H9 (cell line): ENCODE data around the gene METTL25B. TPM values are rescaled to one million over a fixed set of nuclear protein-coding genes. Genes with fewer than 3 reads are reported as not detected.
A peak's percentile ranks its signal among the peaks of the same experiment; 100 is the strongest.

ENCODE experiments used
- DNase-seq: peaks from one replicate; pipeline ENCODE4 v3.0.0-alpha.2; 2017
- H2AFZ ChIP-seq: one replicate; pipeline ENCODE4 v1.6.1; 2013; ENCODE audit warnings: mild to moderate bottlenecking, low read length, control low read depth, moderate library complexity
- H2AK5ac ChIP-seq: 2 replicates; pipeline ENCODE4 v1.6.1; 2013; ENCODE audit warnings: low read length, control low read depth, mixed read lengths; ENCODE audit not compliant: insufficient read length
- H2BK120ac ChIP-seq: one replicate; pipeline ENCODE4 v1.6.1; 2013; ENCODE audit warnings: low read depth, mild to moderate bottlenecking, low read length, control low read depth, inconsistent platforms; ENCODE audit not compliant: poor library complexity, severe bottlenecking
- H2BK12ac ChIP-seq: 2 replicates; pipeline ENCODE4 v1.6.1; 2013; ENCODE audit warnings: low read length, control low read depth, mixed read lengths, low read depth; ENCODE audit not compliant: insufficient read length
- H2BK15ac ChIP-seq: 2 replicates; pipeline ENCODE4 v1.6.1; 2013; ENCODE audit warnings: low read depth, low read length, control low read depth
- H2BK20ac ChIP-seq: one replicate; pipeline ENCODE4 v1.6.1; 2013; ENCODE audit warnings: low read depth, mild to moderate bottlenecking, low read length, control low read depth, inconsistent platforms; ENCODE audit not compliant: poor library complexity, severe bottlenecking
- H2BK5ac ChIP-seq: 2 replicates; pipeline ENCODE4 v1.6.1; 2013; ENCODE audit warnings: low read length, control low read depth, mixed read lengths; ENCODE audit not compliant: insufficient read length
- H3K14ac ChIP-seq: 2 replicates; pipeline ENCODE4 v1.6.1; 2013; ENCODE audit warnings: low read length, control low read depth; ENCODE audit not compliant: insufficient read depth
- H3K18ac ChIP-seq: 2 replicates; pipeline ENCODE4 v1.6.1; 2013; ENCODE audit warnings: low read depth, mild to moderate bottlenecking, mixed read lengths, low read length, control low read depth; ENCODE audit not compliant: insufficient read length
- H3K23ac ChIP-seq: 2 replicates; pipeline ENCODE4 v1.6.1; 2013; ENCODE audit warnings: low read length, control low read depth, mixed read lengths, low read depth; ENCODE audit not compliant: insufficient read length
- H3K23me2 ChIP-seq: 2 replicates; pipeline ENCODE4 v1.6.1; 2013; ENCODE audit warnings: low read depth, mild to moderate bottlenecking, mixed read lengths, low read length, control low read depth; ENCODE audit not compliant: insufficient read length, poor library complexity, severe bottlenecking
- H3K27ac ChIP-seq: 2 replicates; pipeline ENCODE4 v1.5.1; 2013; ENCODE audit warnings: low read length, control low read depth, mixed read lengths, low read depth; ENCODE audit not compliant: insufficient read length
- H3K27me3 ChIP-seq: 2 replicates; pipeline ENCODE4 v1.6.1; 2013; ENCODE audit warnings: low read length, control low read depth, inconsistent platforms; ENCODE audit not compliant: insufficient read depth
- H3K4ac ChIP-seq: 2 replicates; pipeline ENCODE4 v1.6.1; 2013; ENCODE audit warnings: low read depth, mild to moderate bottlenecking, control low read depth, inconsistent platforms, low read length, moderate library complexity
- H3K4me1 ChIP-seq: 2 replicates; pipeline ENCODE4 v1.6.1; 2013; ENCODE audit warnings: low read length, control low read depth, inconsistent platforms; ENCODE audit not compliant: insufficient read depth
- H3K4me2 ChIP-seq: 2 replicates; pipeline ENCODE4 v1.6.1; 2013; ENCODE audit warnings: low read length, control low read depth, mixed read lengths; ENCODE audit not compliant: insufficient read length, insufficient read depth
- H3K56ac ChIP-seq: 2 replicates; pipeline ENCODE4 v1.6.1; 2013; ENCODE audit warnings: low read depth, mild to moderate bottlenecking, mixed read lengths, low read length, control low read depth; ENCODE audit not compliant: insufficient read length
- H3K79me1 ChIP-seq: 2 replicates; pipeline ENCODE4 v1.6.1; 2013; ENCODE audit warnings: low read depth, mild to moderate bottlenecking, moderate library complexity, low read length, control low read depth, inconsistent platforms; ENCODE audit not compliant: insufficient read depth, poor library complexity, severe bottlenecking
- H3K79me2 ChIP-seq: 2 replicates; pipeline ENCODE4 v1.6.1; 2013; ENCODE audit warnings: low read length, control low read depth, inconsistent platforms; ENCODE audit not compliant: insufficient read depth
- H3K9ac ChIP-seq: 2 replicates; pipeline ENCODE4 v1.6.1; 2013; ENCODE audit warnings: low read length, control low read depth, mixed read lengths; ENCODE audit not compliant: insufficient read length; ENCODE audit errors: extremely low read depth
- H3K9me3 ChIP-seq: one replicate; pipeline ENCODE4 v1.6.1; 2013; ENCODE audit warnings: low read depth, low read length, inconsistent platforms; ENCODE audit not compliant: control insufficient read depth
- H3T11ph ChIP-seq: one replicate; pipeline ENCODE4 v1.6.1; 2013; ENCODE audit warnings: mild to moderate bottlenecking, low read length, control low read depth, inconsistent platforms
- H4K20me1 ChIP-seq: one replicate; pipeline ENCODE4 v1.6.1; 2013; ENCODE audit not compliant: control insufficient read depth, insufficient read length, insufficient read depth
- H4K5ac ChIP-seq: 2 replicates; pipeline ENCODE4 v1.6.1; 2013; ENCODE audit warnings: low read depth, mild to moderate bottlenecking, mixed read lengths, low read length, control low read depth; ENCODE audit not compliant: insufficient read length
- H4K8ac ChIP-seq: replicated peaks from 2 replicates; pipeline ENCODE4 v1.6.1; 2013; ENCODE audit warnings: low read length, control low read depth, mixed read lengths, low read depth; ENCODE audit not compliant: insufficient read length
- H4K91ac ChIP-seq: 2 replicates; pipeline ENCODE4 v1.6.1; 2013; ENCODE audit warnings: low read depth, mild to moderate bottlenecking, moderate library complexity, mixed read lengths, low read length, control low read depth; ENCODE audit not compliant: insufficient read length
- H3K27ac Mint-ChIP-seq, 3 experiments: 2 replicates in 2 of 3; 3 replicates in 1 of 3; pipeline ENCODE4 v1.8.0; 2020 to 2021; ENCODE audit warnings: mixed read lengths in 3 of 3, mild to moderate bottlenecking in 1 of 3, moderate library complexity in 1 of 3
- H3K27me3 Mint-ChIP-seq: 2 replicates; pipeline ENCODE4 v1.8.0; 2021; ENCODE audit warnings: low read depth, mild to moderate bottlenecking, moderate library complexity, mixed read lengths
- H3K36me3 Mint-ChIP-seq, 3 experiments: 2 replicates in 2 of 3; 3 replicates in 1 of 3; pipeline ENCODE4 v1.8.0; 2020 to 2021; ENCODE audit warnings: low read depth in 3 of 3, mixed read lengths in 3 of 3; ENCODE audit not compliant: insufficient read depth in 1 of 3
- H3K4me1 Mint-ChIP-seq, 2 experiments: 2 replicates each; pipeline ENCODE4 v1.8.0; 2020; ENCODE audit warnings: mixed read lengths in 2 of 2
- H3K4me3 Mint-ChIP-seq, 2 experiments: 2 replicates in 1 of 2; 3 replicates in 1 of 2; pipeline ENCODE4 v1.8.0; 2020 to 2021; ENCODE audit warnings: mild to moderate bottlenecking in 2 of 2, mixed read lengths in 2 of 2, moderate library complexity in 1 of 2
- H3K9me3 Mint-ChIP-seq, 2 experiments: 2 replicates in 1 of 2; 3 replicates in 1 of 2; pipeline ENCODE4 v1.8.0; 2020; ENCODE audit warnings: mild to moderate bottlenecking in 2 of 2, mixed read lengths in 2 of 2, moderate library complexity in 1 of 2
- WGBS: extraction: QIAGEN DNeasy Blood & Tissue Kit; methylation state at CpG from one replicate; pipeline ENCODE4 v1.1.7; 2013; ENCODE audit warnings: missing lambda C conversion rate, low lambda C conversion rate, mixed read lengths; ENCODE audit not compliant: insufficient read length; ENCODE audit errors: extremely low coverage; 5-methylcytosine and 5-hydroxymethylcytosine counted together
- total RNA-seq: library from RNA; stranded (reverse); gene quantifications from 2 replicates; pipeline ENCODE4 v1.2.1, GENCODE V29; 2021
- TF ChIP-seq, protein P1 (sequence below): fragments of 200-600 bp; sonication (generic); conservative IDR thresholded peaks from 3 replicates; pipeline ENCODE4 v1.8.0; 2021; ENCODE audit warnings: antibody characterized with exemption, mild to moderate bottlenecking

METTL25B gene
- total RNA-seq, 1 experiment from 2014 or later: 26.2 TPM

DNA sequence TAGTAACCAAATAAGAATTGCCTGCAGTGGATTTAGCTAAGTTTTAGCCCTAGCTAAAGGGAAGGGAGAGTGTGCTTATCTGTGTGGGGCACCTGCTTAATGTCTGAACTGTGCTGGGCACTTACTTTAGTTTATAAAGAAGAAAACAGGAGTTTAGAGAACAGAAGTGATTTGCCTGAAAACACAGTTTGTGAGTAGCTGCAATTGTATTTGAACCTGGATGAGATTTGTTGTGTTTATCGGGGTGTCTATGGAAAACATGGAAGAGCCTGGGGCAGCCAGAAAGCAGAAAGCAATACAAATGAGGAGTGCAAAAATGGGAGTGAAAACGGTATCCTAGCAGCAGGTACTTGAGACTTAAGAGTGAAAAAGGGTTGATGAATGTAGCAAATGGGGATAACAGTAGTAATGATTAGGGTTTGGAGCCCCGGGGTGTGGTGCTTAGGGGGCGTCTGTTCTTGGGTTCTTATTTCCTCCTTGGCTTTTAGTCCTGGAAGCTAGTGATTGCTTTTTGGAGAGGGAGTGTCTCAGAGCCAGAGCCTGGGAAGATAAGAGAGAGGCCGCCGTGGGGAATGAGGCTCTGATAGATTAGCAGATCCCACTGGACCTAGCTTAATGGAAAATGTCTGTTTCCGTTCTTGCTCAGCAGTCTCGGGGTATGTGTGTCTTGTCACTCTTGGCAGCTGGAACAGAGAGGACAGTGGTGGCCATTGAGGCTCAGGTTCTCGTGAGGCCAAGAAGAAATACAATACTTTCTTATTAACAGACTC, 44.6 kb downstream of the METTL25B start:
- no peak for DNase-seq
- H3K36me3 Mint-ChIP-seq: peaks cover 14 to 44% (median 30%) of the 10 kb centered on the region in 3 experiments
- H2BK20ac ChIP-seq: no peak overlapping the region
- H4K91ac ChIP-seq: no peak overlapping the region
- H3K9me3 ChIP-seq: no peaks in the 10 kb centered on the region
- H2BK12ac ChIP-seq: no peak overlapping the region
- no peak overlapping the region for H3K23ac ChIP-seq
- no peak overlapping the region for H2BK5ac ChIP-seq
- H3K4me2 ChIP-seq: no peak overlapping the region
- H4K8ac ChIP-seq: no peak overlapping the region
- H4K20me1 ChIP-seq: no peaks in the 10 kb centered on the region
- no peak overlapping the region for H4K5ac ChIP-seq
- no peak overlapping the region for H3K4ac ChIP-seq
- no peaks in the 10 kb centered on the region for H3K27me3 Mint-ChIP-seq
- H3K79me1 ChIP-seq: peaks cover 19% of the 10 kb centered on the region
- TF ChIP-seq, protein P1, sequence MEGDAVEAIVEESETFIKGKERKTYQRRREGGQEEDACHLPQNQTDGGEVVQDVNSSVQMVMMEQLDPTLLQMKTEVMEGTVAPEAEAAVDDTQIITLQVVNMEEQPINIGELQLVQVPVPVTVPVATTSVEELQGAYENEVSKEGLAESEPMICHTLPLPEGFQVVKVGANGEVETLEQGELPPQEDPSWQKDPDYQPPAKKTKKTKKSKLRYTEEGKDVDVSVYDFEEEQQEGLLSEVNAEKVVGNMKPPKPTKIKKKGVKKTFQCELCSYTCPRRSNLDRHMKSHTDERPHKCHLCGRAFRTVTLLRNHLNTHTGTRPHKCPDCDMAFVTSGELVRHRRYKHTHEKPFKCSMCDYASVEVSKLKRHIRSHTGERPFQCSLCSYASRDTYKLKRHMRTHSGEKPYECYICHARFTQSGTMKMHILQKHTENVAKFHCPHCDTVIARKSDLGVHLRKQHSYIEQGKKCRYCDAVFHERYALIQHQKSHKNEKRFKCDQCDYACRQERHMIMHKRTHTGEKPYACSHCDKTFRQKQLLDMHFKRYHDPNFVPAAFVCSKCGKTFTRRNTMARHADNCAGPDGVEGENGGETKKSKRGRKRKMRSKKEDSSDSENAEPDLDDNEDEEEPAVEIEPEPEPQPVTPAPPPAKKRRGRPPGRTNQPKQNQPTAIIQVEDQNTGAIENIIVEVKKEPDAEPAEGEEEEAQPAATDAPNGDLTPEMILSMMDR: no peak
- no peak overlapping the region for H3T11ph ChIP-seq
- H2AK5ac ChIP-seq: no peak overlapping the region
- H3K4me3 Mint-ChIP-seq: no peak overlapping the region
- H3K9ac ChIP-seq: no peak overlapping the region
- H3K27ac Mint-ChIP-seq: peak overlapping the region in 1 of 3 experiments; percentile 10; a peak in 3 of 7 replicates
- H2BK120ac ChIP-seq: no peak overlapping the region
- no peaks in the 10 kb centered on the region for H3K9me3 Mint-ChIP-seq
- peaks cover 11% of the 10 kb centered on the region for H3K23me2 ChIP-seq
- no peak overlapping the region for H2AFZ ChIP-seq
- H3K18ac ChIP-seq: no peak overlapping the region
- no peaks in the 10 kb centered on the region for H3K27me3 ChIP-seq
- H3K4me1 ChIP-seq: no peaks in the 10 kb centered on the region
- no peak overlapping the region for H3K56ac ChIP-seq
- no CpG with 5 or more reads among the region's 9 CpGs for WGBS
- peaks cover 24 to 33% of the 10 kb centered on the region in 2 experiments for H3K4me1 Mint-ChIP-seq
- no peak overlapping the region for H3K14ac ChIP-seq
- peaks cover 43% of the 10 kb centered on the region for H3K79me2 ChIP-seq
- no peak overlapping the region for H2BK15ac ChIP-seq
- H3K27ac ChIP-seq: no peak overlapping the region
